Skeletal muscle cell (primary cell): Measurements from ENCODE around the gene OR2T35.

Source experiments
- DNase-seq: peaks from one replicate; pipeline ENCODE4 v3.0.0-alpha.2; 2010; ENCODE audit warnings: low read depth
- H3K4me3 ChIP-seq: 2 replicates; pipeline ENCODE4 v1.5.1; 2011; ENCODE audit warnings: low read depth, mild to moderate bottlenecking, control low read depth, low read length, moderate library complexity

OR2T35 gene

GRCh38 chr1:248630551-248630950 is 14.5 kb downstream of the OR2T35 start:
- no peak overlapping the region for H3K4me3 ChIP-seq
- no peak for DNase-seq

- no peak for DNase-seq
- no peak overlapping the region for H3K4me3 ChIP-seq
Measured at GRCh38 chr1:248627971-248628844, 16.9 kb downstream of the OR2T35 start.

- H3K4me3 ChIP-seq: no peak overlapping the region
- no peak for DNase-seq
Measured at GRCh38 chr1:248625971-248626370, 19.1 kb downstream of the OR2T35 start.

GRCh38 chr1:248625166-248625565 is 19.9 kb downstream of the OR2T35 start:
- no peak overlapping the region for H3K4me3 ChIP-seq
- no peak for DNase-seq

- no peak overlapping the region for H3K4me3 ChIP-seq
- no peak for DNase-seq
Measured at GRCh38 chr1:248622570-248623001, 22.5 kb downstream of the OR2T35 start.

- H3K4me3 ChIP-seq: no peak overlapping the region
- no peak for DNase-seq
Measured at GRCh38 chr1:248621770-248622169, 23.3 kb downstream of the OR2T35 start.

- DNase-seq: no peak
- H3K4me3 ChIP-seq: no peak overlapping the region
Measured at GRCh38 chr1:248618878-248619277, 26.2 kb downstream of the OR2T35 start.

- no peak overlapping the region for H3K4me3 ChIP-seq
- DNase-seq: no peak
Measured at GRCh38 chr1:248618119-248618518, 27.0 kb downstream of the OR2T35 start.

GRCh38 chr1:248613742-248614141 is 31.3 kb downstream of the OR2T35 start:
- H3K4me3 ChIP-seq: no peak overlapping the region
- DNase-seq: no peak

GRCh38 chr1:248611883-248612414 is 33.1 kb downstream of the OR2T35 start:
- no peak overlapping the region for H3K4me3 ChIP-seq
- no peak for DNase-seq

- no peak overlapping the region for H3K4me3 ChIP-seq
Measured at GRCh38 chr1:248610301-248610700, 34.8 kb downstream of the OR2T35 start.

GRCh38 chr1:248599396-248599795 is 45.7 kb downstream of the OR2T35 start:
- H3K4me3 ChIP-seq: no peak overlapping the region
- DNase-seq: no peak

More at GRCh38 chr1:248610301-248610700, 34.8 kb downstream of the OR2T35 start:
- no peak for DNase-seq

GRCh38 chr1:248597589-248597988 is 47.5 kb downstream of the OR2T35 start, which contains the start of gene OR2T10:
Gene OR2T10, minus strand, starts transcription at chr1:248597700. Its CDS starts 3,932 bp downstream, at chr1:248593768.
- no peak within 1 kb of the TSS for H3K4me3 ChIP-seq
- DNase-seq: no peak

GRCh38 chr1:248596615-248597014 is 48.5 kb downstream of the OR2T35 start:
- H3K4me3 ChIP-seq: no peak overlapping the region
- no peak for DNase-seq

- H3K4me3 ChIP-seq: no peak overlapping the region
- DNase-seq: no peak
Measured at GRCh38 chr1:248593226-248593625, 51.9 kb downstream of the OR2T35 start.

GRCh38 chr1:248592655-248593054 is 52.4 kb downstream of the OR2T35 start:
- no peak for DNase-seq
- no peak overlapping the region for H3K4me3 ChIP-seq

GRCh38 chr1:248590055-248590454 is 55.0 kb downstream of the OR2T35 start:
- DNase-seq: no peak
- no peak overlapping the region for H3K4me3 ChIP-seq

GRCh38 chr1:248589334-248589733 is 55.7 kb downstream of the OR2T35 start:
- no peak overlapping the region for H3K4me3 ChIP-seq
- no peak for DNase-seq
